SKM-1 treated with dmso at 0.1 percent for 144 hours (cell line): Measurements from ENCODE around the gene CDY1.
"Not testable (repeated sequence)": the region's sequence is repeated elsewhere in the genome, so short reads cannot be mapped to it uniquely, and the experiment has no call there.

Source experiments
- DNase-seq: peaks from one replicate; lab custom pipeline; 2025; ENCODE audit not compliant: unreplicated experiment; lab: John Stamatoyannopoulos, UW

Gene CDY1

GRCh38 chrY:25621817-25622216, at the start of gene CDY1:
Gene CDY1 (plus strand): TSS chrY:25622117. CDS start chrY:25622443, 326 bp downstream.
- not testable (repeated sequence) for DNase-seq

- not testable (repeated sequence) for DNase-seq
Measured at GRCh38 chrY:25593336-25593735, 28.6 kb upstream of the CDY1 start.

- not testable (repeated sequence) for DNase-seq
Measured at GRCh38 chrY:25620209-25620608, 1.7 kb upstream of the CDY1 start.

GRCh38 chrY:25626524-25626923, 4.6 kb downstream of the CDY1 start:
- DNase-seq: not testable (repeated sequence)

- DNase-seq: not testable (repeated sequence)
Measured at GRCh38 chrY:25630383-25631112, 8.6 kb downstream of the CDY1 start.

GRCh38 chrY:25639852-25640251, 17.9 kb downstream of the CDY1 start:
- DNase-seq: not testable (repeated sequence)

GRCh38 chrY:25643024-25643915, 21.4 kb downstream of the CDY1 start:
- not testable (repeated sequence) for DNase-seq
